Measurements from ENCODE around the gene GIMAP8.
"Not testable (repeated sequence)": the region's sequence is repeated elsewhere in the genome, so short reads cannot be mapped to it uniquely, and the experiment has no call there.

GIMAP8 gene

DNA sequence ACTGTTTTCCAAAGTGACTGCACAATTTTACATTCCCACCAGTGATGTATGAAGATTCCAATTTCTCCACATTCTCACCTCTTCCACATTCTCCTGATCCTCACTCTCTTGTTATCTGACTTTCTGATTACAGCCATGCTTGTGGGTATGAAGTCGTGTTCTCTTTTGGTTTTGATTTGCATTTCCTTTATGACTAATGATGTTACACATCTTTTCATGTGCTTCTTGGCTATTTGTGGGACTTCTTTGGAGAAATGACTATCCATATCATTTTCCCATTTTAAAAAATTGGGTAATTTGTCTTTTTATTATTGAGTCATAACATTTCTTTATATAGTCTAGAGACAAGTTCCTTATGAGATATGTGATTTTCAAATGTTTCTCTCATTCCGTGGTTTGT is 10.5 kb upstream of the GIMAP8 start:
- peak in 2 of 4 experiments; percentile 70 to 75 for DNase-seq

GRCh38 chr7:150441524-150441923 is 8.9 kb upstream of the GIMAP8 start:
- no peak for DNase-seq

- no peak for DNase-seq
These were observed 7.6 kb upstream of the GIMAP8 start for GRCh38 chr7:150442811-150443210.

- DNase-seq: no peak
These were observed 6.5 kb upstream of the GIMAP8 start for GRCh38 chr7:150443793-150444540.

GRCh38 chr7:150444674-150445365 is 5.6 kb upstream of the GIMAP8 start:
- no peak for DNase-seq

GRCh38 chr7:150446288-150446938 is 4.0 kb upstream of the GIMAP8 start:
- no peak for DNase-seq

GRCh38 chr7:150447966-150448788 is 2.3 kb upstream of the GIMAP8 start:
- DNase-seq: no peak

DNA sequence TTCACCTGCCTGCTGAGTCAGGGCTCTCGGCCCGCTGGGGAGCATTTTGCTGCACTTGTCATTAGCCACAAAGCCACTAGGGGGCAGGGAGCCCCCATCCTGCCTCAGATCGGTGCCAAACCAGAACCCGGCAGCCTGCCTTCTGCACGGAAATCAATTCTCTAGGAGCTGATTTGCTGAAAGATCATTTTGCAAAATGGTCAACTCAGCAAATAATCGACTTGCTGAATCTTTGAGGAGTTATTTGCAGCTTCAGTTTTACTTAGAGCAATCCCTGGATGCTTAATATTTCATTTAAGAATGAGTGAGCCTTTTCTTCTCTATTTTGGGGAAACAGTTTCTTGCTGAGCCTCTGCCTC is 1.7 kb upstream of the GIMAP8 start:
- DNase-seq: peak; percentile 85 to 92 (median 89)

DNA sequence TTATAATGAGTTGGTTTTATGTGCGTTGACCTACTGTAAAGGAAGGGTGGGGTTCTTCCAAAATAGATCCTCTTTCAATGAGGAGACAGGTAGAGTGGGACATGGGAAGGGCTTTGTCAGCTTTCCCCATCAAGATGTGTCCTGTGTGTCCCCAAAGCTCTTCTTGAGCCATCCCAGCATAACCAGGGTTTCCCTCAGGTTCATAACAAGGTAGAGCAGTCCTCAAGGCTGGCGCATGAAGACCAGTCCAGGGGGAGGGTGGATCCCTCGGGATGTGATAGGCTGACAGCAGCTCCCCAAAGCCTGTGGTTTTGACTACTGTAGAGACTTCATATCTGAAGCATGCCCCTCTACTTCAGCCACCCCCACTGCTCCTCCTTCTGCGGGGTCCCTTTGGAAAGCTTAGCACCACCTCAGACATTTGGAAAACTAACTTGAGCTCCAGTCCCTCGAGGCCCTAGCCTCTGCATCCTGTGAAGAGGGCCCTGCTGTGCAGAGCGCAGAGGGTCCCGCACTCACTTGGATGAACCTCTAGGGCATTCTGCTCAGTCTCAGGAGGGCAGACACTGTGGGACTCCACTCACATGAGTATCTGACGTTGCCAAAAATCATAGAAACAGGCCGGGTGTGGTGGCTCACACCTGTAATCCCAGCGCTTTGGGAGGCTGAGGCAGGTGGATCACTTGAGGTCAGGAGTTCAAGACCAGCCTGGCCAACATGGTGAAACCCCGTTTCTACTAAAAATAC is 1.1 kb upstream of the GIMAP8 start:
- no peak for DNase-seq

DNA sequence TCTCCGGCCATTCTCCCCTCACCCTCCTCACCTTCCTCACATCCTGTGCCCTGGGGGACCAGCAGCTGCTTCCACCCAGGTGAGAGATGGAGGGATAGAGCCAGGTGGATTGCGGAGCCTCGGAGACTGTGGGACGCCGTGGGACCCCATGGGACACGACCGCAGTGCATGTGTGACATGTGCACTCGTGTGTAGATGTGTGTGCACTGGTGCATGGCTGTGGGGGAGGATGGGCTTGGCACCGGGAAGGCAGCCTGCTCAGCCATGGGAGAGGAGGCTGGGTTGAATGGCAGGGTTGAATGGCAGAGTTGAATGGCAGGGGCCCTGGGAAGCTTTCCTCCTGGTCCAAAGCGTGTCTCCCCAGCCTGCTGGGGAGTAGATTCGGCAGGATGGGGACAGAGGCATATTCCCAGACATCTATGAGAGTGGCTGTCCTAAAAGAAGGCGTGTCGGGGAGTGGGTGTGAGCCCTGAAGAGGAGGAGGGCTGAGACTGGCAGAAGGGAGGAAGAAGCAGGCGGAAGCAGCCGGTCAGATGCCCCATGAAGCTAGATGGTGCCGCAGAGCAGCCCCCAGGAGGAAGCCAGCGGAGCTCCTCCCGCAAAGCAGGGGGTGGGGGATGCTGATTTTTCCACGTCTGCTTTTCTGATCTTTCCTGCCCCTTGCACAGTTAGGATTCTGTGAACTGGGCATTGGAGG is 815 bp downstream of the GIMAP8 start:
- DNase-seq: peak; percentile 75 to 89 (median 88)

GRCh38 chr7:150451833-150452461 is 1.5 kb downstream of the GIMAP8 start:
- DNase-seq: peak; percentile 82 to 92 (median 88)

DNA sequence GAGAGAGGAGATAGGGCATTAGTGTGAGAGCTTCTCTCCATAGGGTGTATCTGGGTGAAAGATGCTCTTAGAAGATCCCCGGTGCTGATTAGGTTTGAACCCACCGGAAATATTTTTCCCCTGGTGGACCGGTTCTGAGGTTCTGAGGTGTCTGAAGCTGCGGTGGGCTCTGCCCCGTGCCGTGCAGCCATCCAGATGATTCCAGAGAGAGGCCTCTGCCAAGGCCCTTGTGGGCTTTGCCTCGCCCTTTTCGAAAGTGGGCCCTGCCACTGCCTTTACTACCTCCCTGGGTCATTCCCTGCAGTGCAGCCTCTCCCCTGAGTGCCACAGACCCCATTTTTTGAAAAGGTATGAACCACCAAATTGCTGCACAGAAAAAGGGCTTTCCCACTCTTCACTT is 2.8 kb downstream of the GIMAP8 start:
- no peak for DNase-seq

DNA sequence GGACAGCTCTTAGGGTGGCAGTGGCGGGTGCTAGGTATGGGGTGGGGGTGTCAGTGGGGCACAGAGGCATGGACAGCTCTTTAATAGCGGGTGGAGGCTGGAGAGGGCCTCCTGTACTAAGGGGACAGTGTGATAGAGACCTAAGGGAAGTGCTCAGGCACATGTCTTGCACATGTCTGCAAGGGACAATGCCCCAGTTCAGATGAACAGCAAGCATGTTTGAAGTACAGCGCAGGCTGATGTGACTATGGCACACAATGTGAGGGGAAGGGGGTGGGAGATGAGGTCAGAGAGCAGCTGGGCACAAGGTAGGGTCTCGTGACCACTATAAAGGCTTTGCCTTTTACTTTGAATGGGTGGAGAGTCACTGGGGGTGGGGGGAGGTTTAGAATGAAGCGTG is 3.5 kb downstream of the GIMAP8 start:
- no peak for DNase-seq

- not testable (repeated sequence) for DNase-seq
These were observed 6.6 kb downstream of the GIMAP8 start for GRCh38 chr7:150457064-150457463.

DNA sequence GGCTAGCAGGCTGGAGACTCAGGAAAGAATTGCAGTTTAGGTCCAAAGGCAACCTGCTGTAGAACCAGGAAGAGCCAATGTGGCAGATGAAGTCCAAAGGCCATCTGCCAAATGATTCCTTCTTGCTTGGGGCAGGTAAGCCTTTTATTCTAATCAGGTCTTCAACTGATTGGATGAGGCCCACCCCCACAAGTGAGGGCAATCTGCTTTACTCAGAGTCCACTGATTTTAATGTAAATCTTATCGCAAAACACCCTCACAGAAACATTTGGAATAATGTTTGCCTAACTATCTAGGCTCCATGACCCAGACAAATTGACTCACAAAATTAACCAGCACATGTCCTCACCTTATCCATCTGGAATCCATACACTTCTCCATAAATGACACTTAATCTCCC is 7.8 kb downstream of the GIMAP8 start:
- no peak for DNase-seq

GRCh38 chr7:150458756-150459155 is 8.3 kb downstream of the GIMAP8 start:
- DNase-seq: no peak

DNA sequence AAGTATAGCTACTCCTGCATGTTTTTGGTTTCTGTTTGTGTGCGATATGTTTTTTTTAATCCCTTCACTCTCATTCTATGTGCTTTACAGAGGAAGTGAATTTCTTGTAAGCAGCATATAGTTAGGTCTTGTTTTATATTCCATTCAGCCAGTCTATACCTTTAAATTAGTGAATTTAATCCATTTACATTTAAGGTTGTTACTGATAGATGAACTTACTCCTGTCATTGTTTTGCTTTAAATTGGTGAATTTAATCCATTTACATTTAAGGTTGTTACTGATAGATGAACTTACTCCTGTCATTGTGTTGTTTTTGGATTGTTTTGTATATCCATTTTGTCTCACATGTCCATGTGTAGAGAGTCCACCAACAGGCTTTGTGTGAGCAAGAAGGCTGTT is 11.1 kb downstream of the GIMAP8 start:
- no peak for DNase-seq

DNA sequence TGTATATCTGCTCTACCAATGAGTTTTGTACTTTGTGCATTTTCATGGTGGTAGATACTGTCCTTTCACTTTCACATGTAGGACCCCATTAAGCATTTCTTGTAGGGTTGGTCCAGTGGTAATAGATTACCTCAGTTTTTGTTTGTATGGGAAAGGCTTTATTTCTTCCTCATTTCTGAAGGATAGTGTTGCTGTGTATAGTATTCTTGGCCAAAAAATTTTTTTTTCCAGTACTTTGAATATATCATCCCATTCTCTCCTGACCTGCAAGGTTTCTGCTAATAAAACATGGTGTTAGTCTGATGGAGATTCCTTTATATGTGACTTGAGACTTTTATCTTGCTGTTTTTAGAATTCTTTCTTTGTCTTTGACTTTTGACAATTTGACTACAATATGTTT is 12.0 kb downstream of the GIMAP8 start:
- no peak for DNase-seq

DNA sequence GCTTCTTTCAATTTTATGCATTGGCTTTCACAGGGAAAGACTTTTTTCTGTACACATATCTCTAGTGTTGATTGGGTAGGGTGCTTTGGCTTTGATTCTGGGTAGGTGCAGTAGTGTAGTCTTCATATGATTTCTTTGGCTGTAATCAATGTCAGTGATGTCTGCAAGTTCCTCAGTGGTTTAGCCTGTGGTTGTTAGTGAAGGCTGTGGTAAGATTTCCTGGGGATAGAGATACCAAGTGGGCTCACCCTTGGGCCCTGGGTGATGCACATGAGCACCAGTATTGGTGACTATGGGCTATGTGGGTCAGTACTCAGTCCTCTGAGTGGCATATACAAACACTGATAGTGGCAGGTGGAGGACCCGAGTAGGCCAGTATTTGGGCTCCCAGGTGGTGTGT is 13.0 kb downstream of the GIMAP8 start:
- DNase-seq: no peak

GRCh38 chr7:150464962-150465361 is 14.5 kb downstream of the GIMAP8 start:
- no peak for DNase-seq

- no peak for DNase-seq
These were observed 15.0 kb downstream of the GIMAP8 start for GRCh38 chr7:150465414-150465813.

Data from suppressor macrophage (primary cell).